Osteocyte (in vitro differentiated cells): Measurements from ENCODE around the gene S100A10. TPM values are rescaled to one million over a fixed set of nuclear protein-coding genes. Genes with fewer than 3 reads are reported as not detected.

Experiments
- DNase-seq: peaks from one replicate; pipeline ENCODE4 v3.0.0; 2021; ENCODE audit warnings: mixed read lengths; ENCODE audit not compliant: unreplicated experiment; ENCODE audit errors: extremely low spot score
- H3K27ac Mint-ChIP-seq: one replicate; pipeline ENCODE4 v1.8.0; 2021; ENCODE audit warnings: mild to moderate bottlenecking, mixed read lengths; ENCODE audit not compliant: unreplicated experiment
- H3K27me3 Mint-ChIP-seq: one replicate; pipeline ENCODE4 v1.8.0; 2021; ENCODE audit warnings: mixed read lengths; ENCODE audit not compliant: unreplicated experiment
- H3K36me3 Mint-ChIP-seq: one replicate; pipeline ENCODE4 v1.8.0; 2021; ENCODE audit warnings: mixed read lengths; ENCODE audit not compliant: unreplicated experiment
- H3K4me1 Mint-ChIP-seq: one replicate; pipeline ENCODE4 v1.8.0; 2021; ENCODE audit warnings: mixed read lengths; ENCODE audit not compliant: unreplicated experiment
- H3K4me3 Mint-ChIP-seq: one replicate; pipeline ENCODE4 v1.8.0; 2021; ENCODE audit warnings: mild to moderate bottlenecking, moderate library complexity, mixed read lengths; ENCODE audit not compliant: unreplicated experiment
- H3K9me3 Mint-ChIP-seq: one replicate; pipeline ENCODE4 v1.8.0; 2021; ENCODE audit warnings: mixed read lengths; ENCODE audit not compliant: unreplicated experiment
- total RNA-seq: library from RNA; stranded (reverse); gene quantifications from 2 replicates; pipeline ENCODE4 v1.2.1, GENCODE V29; 2021
- TF ChIP-seq, protein P1 (sequence below): fragments of 200-600 bp; sonication (generic); IDR thresholded peaks from 2 replicates; pipeline ENCODE4 v1.5.0; 2021; ENCODE audit warnings: antibody characterized with exemption, mild to moderate bottlenecking, moderate library complexity

Gene S100A10
- total RNA-seq, 1 donor from 2014 or later, result 234 TPM

DNA sequence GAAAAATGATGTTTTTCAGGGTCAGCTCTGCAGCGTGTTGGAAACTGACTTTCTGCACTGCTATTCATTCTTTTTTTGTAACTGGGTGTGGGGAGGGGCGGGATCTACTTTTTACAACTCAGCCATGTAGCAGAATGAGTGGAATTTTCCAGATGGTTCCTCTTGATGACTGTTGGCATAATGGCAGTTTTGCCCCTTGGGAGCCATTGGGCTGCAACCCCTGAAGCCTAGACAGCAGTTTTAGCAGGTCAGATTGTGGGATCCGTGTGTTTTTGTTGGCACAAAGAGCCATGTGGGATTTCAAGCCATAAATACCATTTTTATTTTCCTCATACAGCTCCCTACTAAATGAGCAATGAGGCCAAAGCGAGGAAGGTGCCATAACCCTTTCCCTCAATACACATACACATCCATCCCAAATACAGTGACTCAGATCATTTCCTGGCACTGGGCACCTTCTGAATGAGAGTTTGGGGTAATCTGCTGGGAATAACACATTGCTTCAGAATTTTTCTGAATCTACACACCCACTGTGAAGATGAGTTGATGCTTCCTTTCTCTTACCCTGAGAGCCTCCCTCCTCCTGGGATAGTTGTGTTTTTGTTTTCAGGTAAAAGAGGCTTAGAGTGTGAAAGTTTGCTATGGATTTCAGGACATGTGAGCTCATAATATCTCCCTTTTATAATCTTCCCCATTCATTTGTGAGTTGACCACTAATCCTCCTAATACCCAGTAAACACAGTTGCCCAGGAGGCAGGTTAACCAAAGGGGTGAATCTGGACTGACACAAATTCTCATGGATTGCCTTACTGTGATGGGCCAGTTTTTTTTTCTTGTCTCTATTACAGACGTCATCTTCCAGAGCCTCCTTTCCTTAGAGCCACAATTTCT lies 13.1 kb downstream of the S100A10 start:
- Mint-ChIP-seq H3K9me3 (no peaks in the 10 kb centered on the region), H3K36me3 (peaks cover 17% of the 10 kb centered on the region), H3K27me3 (no peaks in the 10 kb centered on the region), H3K4me1 (peaks cover 68% of the 10 kb centered on the region), H3K4me3 (peak overlapping the region; percentile 31), H3K27ac (peak overlapping the region; percentile 74)
- no peak for DNase-seq
- TF ChIP-seq, protein P1, sequence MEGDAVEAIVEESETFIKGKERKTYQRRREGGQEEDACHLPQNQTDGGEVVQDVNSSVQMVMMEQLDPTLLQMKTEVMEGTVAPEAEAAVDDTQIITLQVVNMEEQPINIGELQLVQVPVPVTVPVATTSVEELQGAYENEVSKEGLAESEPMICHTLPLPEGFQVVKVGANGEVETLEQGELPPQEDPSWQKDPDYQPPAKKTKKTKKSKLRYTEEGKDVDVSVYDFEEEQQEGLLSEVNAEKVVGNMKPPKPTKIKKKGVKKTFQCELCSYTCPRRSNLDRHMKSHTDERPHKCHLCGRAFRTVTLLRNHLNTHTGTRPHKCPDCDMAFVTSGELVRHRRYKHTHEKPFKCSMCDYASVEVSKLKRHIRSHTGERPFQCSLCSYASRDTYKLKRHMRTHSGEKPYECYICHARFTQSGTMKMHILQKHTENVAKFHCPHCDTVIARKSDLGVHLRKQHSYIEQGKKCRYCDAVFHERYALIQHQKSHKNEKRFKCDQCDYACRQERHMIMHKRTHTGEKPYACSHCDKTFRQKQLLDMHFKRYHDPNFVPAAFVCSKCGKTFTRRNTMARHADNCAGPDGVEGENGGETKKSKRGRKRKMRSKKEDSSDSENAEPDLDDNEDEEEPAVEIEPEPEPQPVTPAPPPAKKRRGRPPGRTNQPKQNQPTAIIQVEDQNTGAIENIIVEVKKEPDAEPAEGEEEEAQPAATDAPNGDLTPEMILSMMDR, result no peak

DNA sequence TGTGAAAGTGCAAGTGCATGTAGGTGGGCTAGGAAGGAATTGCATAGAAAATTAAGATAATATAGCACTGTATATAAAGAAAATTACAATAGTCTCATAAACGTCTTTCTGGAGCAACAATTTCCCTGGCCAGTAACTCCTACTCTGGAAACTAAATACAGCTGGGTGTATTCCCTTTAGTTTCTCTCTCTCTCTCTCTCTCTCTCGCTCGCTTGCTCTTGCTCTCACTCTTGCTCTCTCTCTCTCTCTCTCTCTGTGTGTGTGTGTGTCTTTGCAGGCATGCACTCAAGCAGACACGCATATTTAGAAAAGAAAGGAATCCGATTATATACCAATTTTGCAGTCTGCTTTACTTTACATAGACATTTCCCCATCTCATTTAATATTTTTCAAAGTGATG lies 14.7 kb downstream of the S100A10 start:
- Mint-ChIP-seq H3K9me3 (no peaks in the 10 kb centered on the region), H3K27ac (peak overlapping the region; percentile 31), H3K27me3 (no peaks in the 10 kb centered on the region), H3K4me3 (no peak overlapping the region), H3K4me1 (peaks cover 65% of the 10 kb centered on the region), H3K36me3 (peaks cover 12% of the 10 kb centered on the region)
- no peak for DNase-seq
- TF ChIP-seq, protein P1, result no peak

DNA sequence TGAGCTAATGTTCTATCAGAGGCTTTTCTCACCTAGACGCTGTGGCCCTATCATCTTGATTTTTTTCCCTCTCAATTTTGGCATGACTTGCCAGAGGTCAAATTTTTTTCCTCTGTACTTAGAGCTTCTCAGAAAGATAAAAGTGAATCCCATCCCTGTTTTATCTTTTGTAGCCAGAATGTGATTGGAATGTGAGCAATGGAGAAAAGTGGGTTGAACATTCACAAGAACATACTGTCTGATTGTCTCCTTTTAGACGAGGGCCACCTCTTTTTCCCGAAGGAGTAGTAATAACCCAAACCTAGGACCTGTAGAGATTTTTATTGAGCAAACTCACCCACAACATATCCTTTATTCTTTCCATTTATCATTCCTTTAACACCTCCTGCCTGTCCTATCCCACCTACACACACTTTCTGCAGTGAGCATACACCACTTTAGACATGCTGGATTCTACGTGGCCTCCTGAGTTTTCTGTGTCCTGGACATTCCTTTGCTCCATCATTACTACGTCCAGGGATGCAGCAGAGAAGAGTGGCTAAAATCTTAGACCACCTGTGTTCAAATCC lies 15.9 kb downstream of the S100A10 start:
- TF ChIP-seq, protein P1, result no peak

DNA sequence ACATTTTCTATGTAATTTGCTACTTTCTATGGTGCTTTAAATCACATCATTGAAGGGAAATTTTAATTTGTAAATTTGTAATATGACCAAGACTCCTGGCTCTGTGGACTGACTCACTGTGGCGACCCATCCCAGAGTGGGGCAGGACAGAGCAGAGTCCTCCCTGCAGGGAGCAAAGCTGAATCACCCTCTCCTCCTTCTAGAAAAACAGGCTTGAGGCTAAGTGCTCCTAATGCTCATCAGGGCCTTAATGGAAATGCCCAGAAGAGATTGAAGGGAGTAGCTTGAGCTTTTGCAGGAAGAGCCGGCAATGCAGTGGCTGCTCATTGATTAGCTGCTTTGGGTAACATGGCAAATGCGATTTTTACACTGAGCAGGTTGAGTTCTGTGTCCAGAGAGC lies 16.8 kb downstream of the S100A10 start:
- H3K4me1 Mint-ChIP-seq, result peaks cover 63% of the 10 kb centered on the region

More for the DNA sequence above, 15.9 kb downstream of the S100A10 start:
- no peaks in the 10 kb centered on the region for H3K9me3 Mint-ChIP-seq
- peaks cover 66% of the 10 kb centered on the region for H3K4me1 Mint-ChIP-seq
- H3K4me3 Mint-ChIP-seq, result no peak overlapping the region
- H3K36me3 Mint-ChIP-seq, result peaks cover 8% of the 10 kb centered on the region
- H3K27ac Mint-ChIP-seq, result no peak overlapping the region
- no peak for DNase-seq
- no peaks in the 10 kb centered on the region for H3K27me3 Mint-ChIP-seq

DNA sequence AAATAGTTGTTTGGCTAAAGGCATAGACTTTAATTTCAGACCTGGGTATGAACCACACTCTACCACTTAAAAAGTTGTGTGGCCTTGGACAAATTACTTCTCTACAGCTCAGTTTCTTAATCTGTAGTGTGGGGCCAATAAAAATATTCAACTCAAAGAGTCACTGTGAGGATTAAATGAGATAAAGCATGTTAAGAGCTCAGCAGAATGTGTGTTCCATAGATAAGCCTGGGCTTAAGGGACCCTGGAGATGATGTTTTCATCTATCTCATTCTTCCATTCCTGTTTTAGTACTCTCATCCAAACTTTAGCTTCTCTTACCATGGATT lies 17.7 kb downstream of the S100A10 start:
- Mint-ChIP-seq H3K27me3 (no peaks in the 10 kb centered on the region), H3K27ac (no peak overlapping the region), H3K4me1 (peaks cover 55% of the 10 kb centered on the region), H3K4me3 (no peak overlapping the region), H3K36me3 (no peaks in the 10 kb centered on the region), H3K9me3 (no peaks in the 10 kb centered on the region)
- TF ChIP-seq, protein P1, result no peak
- no peak for DNase-seq

More for the DNA sequence above, 16.8 kb downstream of the S100A10 start:
- H3K27ac Mint-ChIP-seq, result peak overlapping the region; percentile 43
- DNase-seq, result no peak
- no peaks in the 10 kb centered on the region for H3K27me3 Mint-ChIP-seq
- no peak overlapping the region for H3K4me3 Mint-ChIP-seq
- H3K36me3 Mint-ChIP-seq, result peaks cover 3% of the 10 kb centered on the region
- TF ChIP-seq, protein P1, result no peak
- H3K9me3 Mint-ChIP-seq, result no peaks in the 10 kb centered on the region
